HEK293T (cell line): ENCODE results near the gene AGBL1.

Experiments
- ARNT ChIP-seq: fragments of 450-650 bp; IDR thresholded peaks from 2 replicates; pipeline ENCODE4 v1.6.1; 2017; ENCODE audit warnings: mild to moderate bottlenecking
- BHLHE40 ChIP-seq: fragments of 450-650 bp; IDR thresholded peaks from 2 replicates; pipeline ENCODE4 v1.6.1; 2016; ENCODE audit warnings: mild to moderate bottlenecking, moderate library complexity, borderline replicate concordance
- CTBP1 ChIP-seq: fragments of 450-650 bp; IDR thresholded peaks from 2 replicates; pipeline ENCODE4 v1.6.1; 2016; ENCODE audit warnings: borderline replicate concordance
- ELF4 ChIP-seq: fragments of 450-650 bp; IDR thresholded peaks from 2 replicates; pipeline ENCODE4 v1.6.1; 2017; ENCODE audit warnings: antibody characterized with exemption
- FOXK2 ChIP-seq: fragments of 450-650 bp; IDR thresholded peaks from 2 replicates; pipeline ENCODE4 v1.6.1; 2016; ENCODE audit warnings: mild to moderate bottlenecking
- FOXM1 ChIP-seq: fragments of 450-650 bp; IDR thresholded peaks from 2 replicates; pipeline ENCODE4 v1.6.1; 2017; ENCODE audit warnings: mild to moderate bottlenecking, borderline replicate concordance
- LEF1 ChIP-seq: fragments of 450-650 bp; IDR thresholded peaks from 2 replicates; pipeline ENCODE4 v1.6.1; 2017; ENCODE audit warnings: mild to moderate bottlenecking, borderline replicate concordance
- NFRKB ChIP-seq: fragments of 450-650 bp; IDR thresholded peaks from 2 replicates; pipeline ENCODE4 v1.6.1; 2016; ENCODE audit warnings: mild to moderate bottlenecking, moderate library complexity
- PKNOX1 ChIP-seq: fragments of 450-650 bp; IDR thresholded peaks from 2 replicates; pipeline ENCODE4 v1.6.1; 2016
- SP1 ChIP-seq: fragments of 450-650 bp; IDR thresholded peaks from 2 replicates; pipeline ENCODE4 v1.6.1; 2017
- SUZ12 ChIP-seq: fragments of 450-650 bp; IDR thresholded peaks from 2 replicates; pipeline ENCODE4 v1.6.1; 2016; ENCODE audit warnings: mild to moderate bottlenecking

DNA sequence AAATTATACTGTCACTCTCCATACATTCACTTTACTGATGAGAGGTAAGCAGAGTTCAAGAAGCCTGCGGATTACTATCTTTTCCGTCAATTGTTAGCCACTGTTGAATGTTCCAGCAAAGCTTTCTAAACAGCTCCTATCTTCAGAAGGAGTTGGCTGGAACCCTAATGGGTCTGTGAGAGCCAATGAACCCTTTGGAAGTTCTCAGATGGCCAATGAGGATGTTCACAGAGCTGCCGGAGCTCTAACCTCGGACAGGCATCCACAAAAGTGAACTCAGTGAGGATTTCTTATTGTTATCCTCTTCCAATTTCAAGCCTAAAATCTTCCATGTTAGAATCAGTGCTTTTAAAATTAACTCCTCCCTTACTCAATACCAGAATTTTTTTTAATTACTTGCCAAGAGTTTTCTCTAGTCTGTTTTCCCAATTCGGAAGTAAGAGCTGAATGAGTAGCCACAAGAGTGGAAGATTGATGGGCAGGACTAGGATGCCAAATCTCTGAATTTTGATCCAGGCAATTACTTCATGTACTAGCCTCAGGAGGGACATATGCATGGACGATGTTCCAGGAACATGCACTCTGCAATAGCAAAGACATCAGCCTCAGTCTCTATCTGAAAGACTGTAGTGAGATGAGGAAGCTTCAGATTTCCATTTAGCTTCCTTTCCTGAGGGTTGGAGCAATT lies 78.1 kb downstream of the AGBL1 start:
- TF ChIP-seq FOXK2 (no peak), BHLHE40 (no peak), ARNT (no peak), SP1 (no peak), FOXM1 (no peak), PKNOX1 (no peak), LEF1 (no peak), CTBP1 (no peak), ELF4 (no peak), SUZ12 (no peak), NFRKB (no peak)
